Activated T-helper 9 cell treated with anti-CD3 and anti-CD28 coated beads, Interleukin-2, amount 50 U/mL, for 16 hours (primary cell): ENCODE measurements around the gene CLEC6A.
A peak's percentile ranks its signal among the peaks of the same experiment; 100 is the strongest.
"Not testable (repeated sequence)": the region's sequence is repeated elsewhere in the genome, so short reads cannot be mapped to it uniquely, and the experiment has no call there.

Experiments
- DNase-seq: peaks from one replicate; pipeline ENCODE4 v3.0.0-alpha.2; 2020; ENCODE audit warnings: low read depth

The CLEC6A gene

GRCh38 chr12:8455727-8456360 lies at the start of gene CLEC6A:
Gene CLEC6A (plus strand): TSS chr12:8455962. CDS start chr12:8456112, 150 bp downstream.
- no peak for DNase-seq

- peak; percentile 23 for DNase-seq
These were observed 36.2 kb upstream of the CLEC6A start for GRCh38 chr12:8419576-8419975.

DNA sequence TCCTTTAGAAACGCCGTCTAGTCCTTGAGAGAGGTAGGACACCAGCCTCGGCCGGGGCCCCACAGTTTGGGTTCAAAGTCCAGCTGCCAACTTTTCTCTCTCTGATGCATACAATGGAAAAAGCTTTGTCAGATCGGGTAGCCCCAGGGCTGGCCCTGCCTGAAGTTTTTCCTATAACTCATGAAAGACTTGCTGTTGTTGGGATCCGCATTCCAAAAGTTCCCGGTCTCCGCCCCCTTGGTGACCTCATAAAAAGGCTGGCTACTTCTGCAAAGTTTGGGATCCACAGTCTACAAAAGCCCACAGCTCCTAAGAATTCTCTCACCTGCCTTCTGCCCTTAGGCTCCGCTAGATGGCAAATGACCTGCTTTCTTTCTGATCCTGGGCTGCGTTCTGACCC lies 35.3 kb upstream of the CLEC6A start:
- DNase-seq, result no peak

- not testable (repeated sequence) for DNase-seq
These were observed 11.1 kb upstream of the CLEC6A start for GRCh38 chr12:8444536-8445278.

DNA sequence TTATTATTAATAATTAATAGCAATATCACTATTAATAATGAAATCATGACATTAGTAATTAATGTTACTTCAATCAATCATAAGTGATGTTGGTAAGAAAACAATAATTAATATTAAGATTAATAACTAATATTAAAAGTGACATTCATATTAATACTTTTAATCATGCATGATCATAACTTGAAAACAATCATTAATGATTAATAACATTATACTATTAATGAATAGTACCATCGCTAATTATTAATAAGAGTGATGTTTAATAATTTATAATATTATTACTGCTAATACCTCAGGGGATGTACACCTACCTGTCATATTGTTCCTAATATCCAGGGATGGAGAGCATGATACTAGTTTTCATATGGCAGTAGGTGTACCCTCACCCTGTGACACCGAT lies 10.0 kb upstream of the CLEC6A start:
- DNase-seq, result no peak

GRCh38 chr12:8446642-8447547 lies 8.9 kb upstream of the CLEC6A start:
- DNase-seq, result no peak

- no peak for DNase-seq
These were observed 6.4 kb upstream of the CLEC6A start for GRCh38 chr12:8449355-8449859.

DNA sequence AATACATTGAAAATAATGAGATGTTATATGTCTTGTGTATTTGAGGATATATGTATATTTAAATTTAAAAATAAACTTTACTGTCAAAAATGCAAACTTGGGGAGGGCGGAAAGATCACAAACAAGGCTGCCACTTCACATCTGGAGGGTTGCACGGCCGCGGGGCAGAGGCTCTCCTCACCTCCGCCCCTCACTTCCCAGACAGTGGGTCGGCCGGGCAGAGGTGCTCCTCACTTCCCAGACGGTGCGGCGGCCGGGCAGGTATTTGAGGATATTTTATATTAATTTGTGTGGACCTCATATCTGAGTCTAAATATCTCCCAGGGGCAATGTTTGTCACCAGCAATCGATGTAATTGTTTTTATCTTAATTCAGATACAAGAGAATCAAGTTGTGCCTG lies 3.7 kb upstream of the CLEC6A start:
- DNase-seq, result no peak

- no peak for DNase-seq
These were observed 2.7 kb upstream of the CLEC6A start for GRCh38 chr12:8453021-8453513.

DNA sequence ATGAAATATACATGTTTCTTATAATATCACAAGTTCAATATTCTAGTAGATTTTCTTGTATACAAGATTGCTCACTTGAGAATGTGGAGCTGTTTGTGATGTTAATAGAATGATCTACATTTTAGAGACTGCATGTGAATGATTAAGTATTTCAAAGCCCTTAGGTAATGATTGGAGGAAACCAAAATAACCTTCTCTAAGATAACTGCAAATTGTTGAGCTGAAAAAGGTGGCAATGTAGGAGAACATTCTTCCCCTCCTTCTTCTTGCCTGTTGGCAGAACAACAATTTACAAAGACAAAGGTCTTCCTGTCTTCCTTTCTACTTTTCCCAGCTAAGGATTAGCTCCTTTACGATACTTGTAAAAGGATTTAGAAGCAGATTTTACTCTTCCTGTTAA lies 2.0 kb upstream of the CLEC6A start:
- no peak for DNase-seq

GRCh38 chr12:8455271-8455670 lies 491 bp upstream of the CLEC6A start:
- DNase-seq, result no peak

DNA sequence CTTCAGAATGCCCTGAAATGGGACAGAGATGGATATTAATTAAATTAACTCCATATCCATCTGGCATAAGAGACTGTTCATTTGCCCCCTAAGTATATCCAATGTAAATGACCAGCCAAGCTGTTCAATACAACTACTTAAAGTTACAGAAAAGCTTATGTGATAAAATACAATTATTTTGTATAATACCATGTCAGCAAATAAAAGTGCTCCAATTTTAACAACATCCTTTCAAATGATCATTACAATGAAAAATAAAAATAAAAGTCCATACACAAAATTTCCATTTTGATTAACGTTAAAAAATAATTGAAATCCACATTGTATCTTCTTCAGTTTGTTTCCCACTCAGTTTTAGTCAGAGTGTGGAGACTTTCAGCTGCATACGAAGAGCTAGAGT lies 5.7 kb downstream of the CLEC6A start:
- DNase-seq, result no peak

- no peak for DNase-seq
These were observed 9.7 kb downstream of the CLEC6A start for GRCh38 chr12:8465301-8465996.

DNA sequence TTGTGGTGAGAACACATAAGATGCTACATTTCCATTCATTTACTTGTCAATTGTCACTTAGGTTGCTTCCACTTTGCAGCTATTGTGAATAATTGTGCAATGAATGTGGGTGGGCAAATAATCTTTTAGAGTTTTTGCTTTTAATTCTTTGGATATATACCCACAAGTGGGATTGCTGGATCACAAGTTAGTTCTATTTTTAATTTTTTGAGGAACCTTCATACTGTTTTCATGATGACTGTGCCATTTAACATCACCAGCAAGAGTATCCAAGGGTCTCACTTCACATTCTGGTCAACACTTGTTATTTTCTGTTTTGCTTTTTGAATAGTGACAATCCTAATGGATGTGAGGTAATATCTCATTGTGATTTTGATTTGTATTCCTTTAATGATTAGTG lies 10.5 kb downstream of the CLEC6A start:
- no peak for DNase-seq

GRCh38 chr12:8471090-8471489 lies 15.3 kb downstream of the CLEC6A start:
- DNase-seq, result no peak

- no peak for DNase-seq
These were observed 19.9 kb downstream of the CLEC6A start for GRCh38 chr12:8475508-8476203.

DNA sequence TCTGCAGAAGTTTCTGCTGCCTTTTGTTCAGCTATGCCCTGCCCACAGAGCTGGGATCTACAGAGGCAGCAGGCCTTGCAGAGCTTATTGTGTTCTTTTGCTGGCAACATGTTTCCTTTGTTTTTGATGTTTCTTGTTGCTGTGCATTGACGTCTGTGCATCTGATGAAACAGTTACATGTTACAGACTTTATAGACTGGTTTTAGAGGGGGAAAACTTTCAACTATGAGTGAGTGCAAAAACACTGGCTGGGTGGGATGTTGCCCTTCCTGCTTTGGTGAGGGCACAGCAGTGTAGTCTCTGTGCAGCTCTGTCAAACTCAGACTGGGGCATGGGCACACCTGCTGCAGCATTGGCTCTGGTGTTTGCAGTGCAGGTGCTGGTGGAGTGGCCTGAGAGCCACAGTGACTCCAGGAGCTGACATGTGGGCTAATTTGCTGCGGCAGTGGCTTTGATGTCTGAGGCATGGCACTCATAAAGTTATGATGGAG lies 26.9 kb downstream of the CLEC6A start:
- DNase-seq, result no peak

DNA sequence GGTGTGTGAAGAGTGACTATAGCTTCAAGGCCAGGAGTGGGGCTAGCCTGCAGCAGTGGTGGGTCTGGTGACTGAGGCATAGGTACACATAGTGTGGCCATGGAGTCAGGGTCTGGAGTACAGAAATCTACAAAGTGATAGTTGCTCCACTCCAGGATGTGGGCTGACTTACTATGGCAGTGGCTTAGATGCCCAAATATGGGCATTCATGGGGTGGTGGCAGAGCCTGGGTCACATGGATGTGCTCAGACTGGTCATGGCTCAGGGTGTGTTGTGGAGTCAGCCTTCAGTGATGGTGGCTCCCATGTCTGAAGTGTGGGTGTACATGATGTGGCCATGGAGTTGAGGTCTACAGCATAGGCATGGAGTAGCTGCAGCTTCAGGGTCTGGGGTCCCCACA lies 27.3 kb downstream of the CLEC6A start:
- DNase-seq, result no peak

DNA sequence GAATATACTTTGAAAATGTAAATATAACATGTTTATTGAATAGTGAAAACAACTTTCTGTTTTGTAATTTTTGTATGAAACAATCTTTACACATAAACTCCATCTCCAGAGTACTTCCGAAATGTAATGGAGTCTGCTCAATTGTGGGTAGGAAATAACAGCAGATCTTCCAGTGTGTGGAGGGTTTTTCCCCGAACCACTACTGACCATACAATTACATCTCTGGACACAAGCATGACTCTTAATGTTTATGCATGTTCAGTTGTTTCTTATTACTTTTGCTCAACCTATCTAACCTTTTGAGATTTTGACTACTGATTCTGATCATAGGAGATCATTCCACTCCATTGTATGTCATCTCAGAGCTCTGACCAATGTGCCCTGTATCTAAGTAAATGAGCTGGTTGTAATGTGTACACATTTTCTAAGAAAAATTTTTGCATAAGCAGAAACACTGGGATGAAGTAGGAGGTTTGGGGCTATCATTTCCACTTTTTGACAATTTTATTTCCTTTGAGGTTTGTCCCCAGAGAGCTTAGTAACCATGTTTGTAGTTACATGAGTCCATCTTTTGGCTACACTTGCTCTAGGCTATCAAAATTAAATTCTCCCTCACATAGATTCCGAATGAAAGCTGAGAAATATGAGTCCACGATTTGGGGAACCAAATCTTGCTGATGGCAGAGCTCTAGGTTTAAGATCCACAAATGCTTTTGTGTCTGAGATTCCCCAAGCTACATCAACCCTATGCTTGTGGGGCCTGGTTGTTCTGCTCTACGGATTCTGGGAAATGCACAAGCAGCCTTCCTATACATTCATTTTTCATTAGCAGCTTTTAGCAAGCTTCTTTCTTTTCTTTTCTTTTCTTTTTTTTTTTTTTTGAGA lies 36.1 kb downstream of the CLEC6A start:
- DNase-seq, result no peak

GRCh38 chr12:8493084-8493483 lies 37.3 kb downstream of the CLEC6A start:
- no peak for DNase-seq
